Measurements from ENCODE around the gene ANO7. TPM values are rescaled to one million over a fixed set of nuclear protein-coding genes. Genes with fewer than 3 reads are reported as not detected.

Gene ANO7
- total and polyA plus RNA-seq, 2 of the 8 experiments (the other 6 are each of a cell fraction or from before 2014, with no cell fraction given): 3.2 to 6.9 TPM

- no peak for TF ChIP-seq POU5F1 (IDR thresholded peaks at IDR 0.05; ENCODE audit: low read depth, low read length)
- TF ChIP-seq CEBPB (IDR thresholded peaks at IDR 0.05; ENCODE audit: low read depth, low read length): no peak
- TF ChIP-seq KDM1A (IDR thresholded peaks at IDR 0.05; ENCODE audit: borderline replicate concordance, low read length): no peak
- no peak for TF ChIP-seq ATF2 (IDR thresholded peaks at IDR 0.05; ENCODE audit: low read length)
- TF ChIP-seq BACH1 (IDR thresholded peaks at IDR 0.05; ENCODE audit: low read length): no peak
Observed at GRCh38 chr2:241274127-241274526, 85.7 kb downstream of the ANO7 start (continued).

Other genes with a start within 250 kb of the ANO7 start
- gene SNED1, start 190.1 kb upstream of the ANO7 start, total RNA-seq (2021; fragmentation: NEBNext Ultra II Directional; extraction: Animal tissue kit (Norgen Biotek cat#: 25700)): 1.9 and 2.4 TPM in 2 replicates
- gene SNED1, start 190.1 kb upstream of the ANO7 start, polyA plus RNA-seq (2011; rRNA removed): 1.9 and 2.6 TPM in 2 replicates
- gene MTERF4, start 86.4 kb upstream of the ANO7 start, total RNA-seq (2021; fragmentation: NEBNext Ultra II Directional; extraction: Animal tissue kit (Norgen Biotek cat#: 25700)): 25.8 and 25.9 TPM in 2 replicates
- gene MTERF4, start 86.4 kb upstream of the ANO7 start, polyA plus RNA-seq (2011; rRNA removed): 25.8 and 28.5 TPM in 2 replicates
- gene PASK, start 39.2 kb upstream of the ANO7 start, total RNA-seq (2021; fragmentation: NEBNext Ultra II Directional; extraction: Animal tissue kit (Norgen Biotek cat#: 25700)): 57.3 and 66.1 TPM in 2 replicates
- gene PASK, start 39.2 kb upstream of the ANO7 start, polyA plus RNA-seq (2011; rRNA removed): 20.5 and 26.5 TPM in 2 replicates
- 51.9 and 64.0 TPM in 2 replicates for gene PPP1R7, start 38.2 kb upstream of the ANO7 start, total RNA-seq (2021; fragmentation: NEBNext Ultra II Directional; extraction: Animal tissue kit (Norgen Biotek cat#: 25700))
- gene PPP1R7, start 38.2 kb upstream of the ANO7 start, polyA plus RNA-seq (2011; rRNA removed): 18.6 and 22.2 TPM in 2 replicates
- gene HDLBP, start 127.0 kb downstream of the ANO7 start, total RNA-seq (2021; fragmentation: NEBNext Ultra II Directional; extraction: Animal tissue kit (Norgen Biotek cat#: 25700)): 329 and 360 TPM in 2 replicates
- 185 and 249 TPM in 2 replicates for gene HDLBP, start 127.0 kb downstream of the ANO7 start, polyA plus RNA-seq (2011; rRNA removed)
- 373 and 392 TPM in 2 replicates for gene SEPTIN2, start 127.2 kb downstream of the ANO7 start, total RNA-seq (2021; fragmentation: NEBNext Ultra II Directional; extraction: Animal tissue kit (Norgen Biotek cat#: 25700))
- gene SEPTIN2, start 127.2 kb downstream of the ANO7 start, polyA plus RNA-seq (2011; rRNA removed): 288 and 650 TPM in 2 replicates
- 33.4 and 35.7 TPM in 2 replicates for gene FARP2, start 167.6 kb downstream of the ANO7 start, total RNA-seq (2021; fragmentation: NEBNext Ultra II Directional; extraction: Animal tissue kit (Norgen Biotek cat#: 25700))
- 12.4 and 12.7 TPM in 2 replicates for gene FARP2, start 167.6 kb downstream of the ANO7 start, polyA plus RNA-seq (2011; rRNA removed)